Stomach (tissue), 9 donors: Measurements from ENCODE around the gene LRRC4C. TPM values are rescaled to one million over a fixed set of nuclear protein-coding genes. Genes with fewer than 3 reads are reported as not detected.

Experiments used
- DNase-seq, 2 donors: peaks; one replicate each; pipeline versions ENCODE4 v3.0.0 to v3.0.0-alpha.2; 2013 to 2019
- H3K27ac ChIP-seq, 5 donors: fragments of 200-600 bp in 4 of 5; sonication (generic) in 4 of 5; one replicate each; pipeline ENCODE4 v1.5.1; 2013 to 2019; ENCODE audit warnings: mild to moderate bottlenecking in 1 of 5, moderate library complexity in 1 of 5
- H3K27me3 ChIP-seq, 3 donors: fragments of 200-600 bp; sonication (generic); one replicate each; pipeline ENCODE4 v1.5.1; 2017 to 2019; ENCODE audit warnings: mixed run types in 1 of 3
- H3K36me3 ChIP-seq, 4 donors: fragments of 200-600 bp; sonication (generic); 1 replicate in 3 of 4; 2 replicates in 1 of 4; pipeline ENCODE4 v1.5.1; 2016 to 2019
- H3K4me1 ChIP-seq, 4 donors: fragments of 200-600 bp; sonication (generic); one replicate each; pipeline ENCODE4 v1.5.1; 2016 to 2019
- H3K4me3 ChIP-seq, 4 donors: fragments of 200-600 bp; sonication (generic) in 3 of 4; one replicate each; pipeline ENCODE4 v1.5.1; 2016 to 2019; ENCODE audit warnings: mild to moderate bottlenecking in 1 of 4
- H3K9me3 ChIP-seq, 4 donors: fragments of 200-600 bp; sonication (generic); one replicate each; pipeline ENCODE4 v1.5.1; 2016 to 2019
- CTCF ChIP-seq, 7 experiments: fragments of 450-650 bp in 4 of 7; fragments of 200-600 bp in 3 of 7; sonication (generic) in 3 of 7; IDR thresholded peaks; one replicate each; pipeline ENCODE4 v1.5.1; 2016 to 2019; ENCODE audit warnings: antibody characterized with exemption in 7 of 7, control low read depth in 2 of 7, mild to moderate bottlenecking in 1 of 7
- EP300 ChIP-seq: sonication (generic); formaldehyde crosslinking; IDR thresholded peaks from one replicate; pipeline ENCODE4 v1.6.1; 2017; ENCODE audit warnings: antibody characterized with exemption
- POLR2A ChIP-seq, 4 donors: fragments of 450-650 bp; IDR thresholded peaks; one replicate each; pipeline ENCODE4 v1.6.1; 2016; ENCODE audit warnings: antibody characterized with exemption in 4 of 4, control low read depth in 2 of 4, mild to moderate bottlenecking in 1 of 4, moderate library complexity in 1 of 4
- POLR2AphosphoS5 ChIP-seq, 3 donors: sonication (generic); formaldehyde crosslinking; IDR thresholded peaks; one replicate each; pipeline ENCODE4 v1.6.1; 2016; ENCODE audit warnings: antibody characterized with exemption in 3 of 3
- WGBS, 5 donors: extraction: QIAGEN DNeasy Blood & Tissue Kit in 3 of 5; methylation state at CpG; one replicate each; pipeline versions ENCODE4 v1.1.5 to v1.1.7; 2013 to 2018; 5-methylcytosine and 5-hydroxymethylcytosine counted together
- intact Hi-C: fragments of 100-400 bp; cut with DNase I; formaldehyde crosslinking; loops from one replicate; pipeline ENCODE4 v1.15.1; 2023; ENCODE audit warnings: low total_unique reads
- polyA plus RNA-seq, 3 donors: library from polyadenylated mRNA; stranded (reverse); fragments of 200-250 nt; gene quantifications; one replicate each; pipeline ENCODE4 v1.2.3, GENCODE V29; 2013
- total RNA-seq, 5 donors: library from RNA; depleted of rRNA; stranded (reverse); fragments of >200 nt; gene quantifications; one replicate each; pipeline versions ENCODE4 v1.1.0 to v1.2.3, GENCODE V29; 2014 to 2016
- donor health status: healthy with polysubstance abuse.
- donor health status: Bipolar disorder and iron deficiency.
- donor health status: healthy.

LRRC4C gene
- total and polyA plus RNA-seq, 8 donors = 0.31 to 3.3 (median 0.45) TPM; not detected in 4

GRCh38 chr11:41414771-41415440 lies 44.5 kb downstream of the LRRC4C start:
- no peak for DNase-seq
- intact Hi-C loops = no loop called here

GRCh38 chr11:41413843-41414242 lies 45.6 kb downstream of the LRRC4C start:
- Histone ChIP-seq H3K4me1 (no peaks in the 10 kb centered on the region), H3K9me3 (no peaks in the 10 kb centered on the region), H3K4me3 (no peak overlapping the region), H3K27me3 (no peaks in the 10 kb centered on the region), H3K27ac (no peak overlapping the region), H3K36me3 (no peaks in the 10 kb centered on the region)
- intact Hi-C loops = no loop called here
- DNase-seq = no peak
- WGBS, 5 donors = 33 to 39% (median 33%) methylated on average over 3 of the region's 3 CpGs
- TF ChIP-seq POLR2A (IDR thresholded peaks at IDR 0.05) = no peak
- TF ChIP-seq CTCF (IDR thresholded peaks at IDR 0.05) = no peak
- no peak for TF ChIP-seq EP300
- TF ChIP-seq POLR2AphosphoS5 (IDR thresholded peaks at IDR 0.05) = no peak

More at GRCh38 chr11:41414771-41415440, 44.5 kb downstream of the LRRC4C start:
- TF ChIP-seq EP300 = no peak
- TF ChIP-seq POLR2AphosphoS5 (IDR thresholded peaks at IDR 0.05) = no peak
- TF ChIP-seq CTCF (IDR thresholded peaks at IDR 0.05) = no peak
- TF ChIP-seq POLR2A (IDR thresholded peaks at IDR 0.05) = no peak
- Histone ChIP-seq H3K27me3 (no peaks in the 10 kb centered on the region), H3K9me3 (no peaks in the 10 kb centered on the region), H3K4me1 (no peaks in the 10 kb centered on the region), H3K4me3 (no peak overlapping the region), H3K36me3 (no peaks in the 10 kb centered on the region), H3K27ac (no peak overlapping the region)
- WGBS, 5 donors = 68 to 74% (median 73%) methylated on average over 4 of the region's 4 CpGs

- no peaks in the 10 kb centered on the region for H3K9me3 ChIP-seq
- TF ChIP-seq POLR2A (IDR thresholded peaks at IDR 0.05) = no peak
- no peak for TF ChIP-seq POLR2AphosphoS5 (IDR thresholded peaks at IDR 0.05)
- no peak for TF ChIP-seq EP300
- no peak for TF ChIP-seq CTCF (IDR thresholded peaks at IDR 0.05)
- no peaks in the 10 kb centered on the region for H3K36me3 ChIP-seq
- H3K27me3 ChIP-seq = no peaks in the 10 kb centered on the region
- H3K4me3 ChIP-seq = no peak overlapping the region
- H3K4me1 ChIP-seq = no peaks in the 10 kb centered on the region
- no peak overlapping the region for H3K27ac ChIP-seq
- intact Hi-C loops = no loop called here
- no peak for DNase-seq
Observed at GRCh38 chr11:41405812-41406211, 53.6 kb downstream of the LRRC4C start.

- TF ChIP-seq EP300 (no peak), POLR2A (IDR thresholded peaks at IDR 0.05) (no peak), POLR2AphosphoS5 (IDR thresholded peaks at IDR 0.05) (no peak), CTCF (IDR thresholded peaks at IDR 0.05) (no peak)
- intact Hi-C loops = no loop called here
- 38 to 65% (median 45%) methylated on average over 2 of the region's 2 CpGs for WGBS, 5 donors
- peak in 1 of 2 donors; percentile 35 for DNase-seq
- Histone ChIP-seq H3K27ac (no peak overlapping the region), H3K9me3 (no peaks in the 10 kb centered on the region), H3K4me3 (no peak overlapping the region), H3K27me3 (no peaks in the 10 kb centered on the region), H3K4me1 (no peaks in the 10 kb centered on the region), H3K36me3 (no peaks in the 10 kb centered on the region)
Observed at GRCh38 chr11:41404109-41404508, 55.3 kb downstream of the LRRC4C start.
